Tibial nerve (tissue), 3 donors: ENCODE results near the gene EIF5A.

Experiments
- POLR2A ChIP-seq, 2 donors: fragments of 450-650 bp; IDR thresholded peaks; one replicate each; pipeline ENCODE4 v1.6.1; 2017; ENCODE audit warnings: antibody characterized with exemption in 2 of 2, mild to moderate bottlenecking in 2 of 2, moderate library complexity in 2 of 2
- TF ChIP-seq, protein P1 (sequence below), 5 experiments: fragments of 200-600 bp in 3 of 5; fragments of 450-650 bp in 2 of 5; sonication (generic) in 3 of 5; IDR thresholded peaks; one replicate each; pipeline ENCODE4 v1.5.1; 2016 to 2019; ENCODE audit warnings: antibody characterized with exemption in 5 of 5, mild to moderate bottlenecking in 3 of 5, moderate library complexity in 2 of 5

DNA sequence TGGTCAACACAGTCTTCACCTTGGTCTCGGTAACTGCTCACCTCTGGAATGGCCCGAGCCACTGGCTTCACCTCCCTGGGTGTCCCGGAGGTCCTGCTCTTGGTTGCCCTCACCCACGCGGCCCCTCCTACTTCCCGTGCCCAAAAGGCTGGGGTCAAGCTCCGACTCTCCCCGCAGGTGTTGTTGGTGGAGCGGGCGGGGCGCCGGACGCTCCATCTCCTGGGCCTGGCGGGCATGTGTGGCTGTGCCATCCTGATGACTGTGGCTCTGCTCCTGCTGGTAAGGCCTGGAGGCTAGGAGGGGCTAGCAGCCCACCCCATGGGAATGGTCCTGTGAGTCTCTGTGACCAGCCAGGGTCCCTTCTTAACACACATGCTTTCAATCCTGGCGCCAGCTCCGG, 22.5 kb upstream of the EIF5A start:
- TF ChIP-seq, protein P1, sequence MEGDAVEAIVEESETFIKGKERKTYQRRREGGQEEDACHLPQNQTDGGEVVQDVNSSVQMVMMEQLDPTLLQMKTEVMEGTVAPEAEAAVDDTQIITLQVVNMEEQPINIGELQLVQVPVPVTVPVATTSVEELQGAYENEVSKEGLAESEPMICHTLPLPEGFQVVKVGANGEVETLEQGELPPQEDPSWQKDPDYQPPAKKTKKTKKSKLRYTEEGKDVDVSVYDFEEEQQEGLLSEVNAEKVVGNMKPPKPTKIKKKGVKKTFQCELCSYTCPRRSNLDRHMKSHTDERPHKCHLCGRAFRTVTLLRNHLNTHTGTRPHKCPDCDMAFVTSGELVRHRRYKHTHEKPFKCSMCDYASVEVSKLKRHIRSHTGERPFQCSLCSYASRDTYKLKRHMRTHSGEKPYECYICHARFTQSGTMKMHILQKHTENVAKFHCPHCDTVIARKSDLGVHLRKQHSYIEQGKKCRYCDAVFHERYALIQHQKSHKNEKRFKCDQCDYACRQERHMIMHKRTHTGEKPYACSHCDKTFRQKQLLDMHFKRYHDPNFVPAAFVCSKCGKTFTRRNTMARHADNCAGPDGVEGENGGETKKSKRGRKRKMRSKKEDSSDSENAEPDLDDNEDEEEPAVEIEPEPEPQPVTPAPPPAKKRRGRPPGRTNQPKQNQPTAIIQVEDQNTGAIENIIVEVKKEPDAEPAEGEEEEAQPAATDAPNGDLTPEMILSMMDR (IDR thresholded peaks at IDR 0.05), result no peak
- TF ChIP-seq POLR2A (IDR thresholded peaks at IDR 0.05), result no peak
